HL-60 (cell line): Measurements from ENCODE around the gene NDP.

Experiments
- DNase-seq, 2 experiments: peaks; one replicate each; pipeline ENCODE4 v3.0.0-alpha.2; 2010 to 2020; ENCODE audit warnings: low read depth in 1 of 2, low spot score in 1 of 2
- H3K27ac ChIP-seq: fragments of 250-450 bp; sonication (Bioruptor Pico); replicated peaks from 2 replicates; pipeline ENCODE4 v1.5.1; 2020; ENCODE audit warnings: mild to moderate bottlenecking, moderate library complexity
- H3K27me3 ChIP-seq: fragments of 250-450 bp; sonication (Bioruptor Pico); 2 replicates; pipeline ENCODE4 v1.5.1; 2021; ENCODE audit warnings: mild to moderate bottlenecking, moderate library complexity; ENCODE audit not compliant: insufficient read depth, poor library complexity, severe bottlenecking
- H3K4me3 ChIP-seq: replicated peaks from 2 replicates; pipeline ENCODE4 v1.5.1; 2011; ENCODE audit warnings: mild to moderate bottlenecking, control low read depth, low read length; ENCODE audit not compliant: insufficient read depth
- GABPA ChIP-seq: IDR thresholded peaks from 2 replicates; pipeline ENCODE4 v1.6.1; 2012; ENCODE audit warnings: low read depth
- POLR2AphosphoS5 ChIP-seq: IDR thresholded peaks from 2 replicates; pipeline ENCODE4 v1.6.1; 2012; ENCODE audit warnings: low read depth
- REST ChIP-seq: IDR thresholded peaks from 2 replicates; pipeline ENCODE4 v1.6.1; 2012; ENCODE audit warnings: low read depth; ENCODE audit not compliant: insufficient replicate concordance
- SPI1 ChIP-seq: IDR thresholded peaks from 2 replicates; pipeline ENCODE4 v1.6.1; 2012; ENCODE audit warnings: low read depth, mild to moderate bottlenecking, borderline replicate concordance
- TF ChIP-seq, protein P1 (sequence below): IDR thresholded peaks from one replicate; pipeline ENCODE4 v1.5.1; 2011; ENCODE audit warnings: low read length, control low read depth, inconsistent platforms; ENCODE audit not compliant: insufficient read depth

Gene NDP

DNA sequence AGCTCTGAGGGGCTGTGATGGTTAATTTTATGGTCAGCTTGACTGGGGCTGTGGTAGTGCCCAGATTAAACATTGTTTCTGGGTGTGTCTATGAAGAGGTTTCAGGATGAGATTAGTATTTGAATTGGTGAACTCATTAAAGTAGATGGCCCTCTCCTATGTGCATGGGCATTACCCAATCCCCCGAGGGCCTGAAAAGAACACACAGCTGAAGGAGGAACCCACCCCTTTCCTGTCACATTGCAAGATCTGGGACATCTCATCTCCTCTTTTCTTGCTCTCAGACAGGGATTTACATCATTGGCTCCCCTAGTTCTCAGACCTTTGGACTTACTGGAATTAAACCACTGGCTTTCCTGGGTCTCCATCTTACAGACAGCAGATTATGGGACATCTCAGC lies 29.4 kb upstream of the NDP start:
- no peak for TF ChIP-seq GABPA
- TF ChIP-seq, protein P1, sequence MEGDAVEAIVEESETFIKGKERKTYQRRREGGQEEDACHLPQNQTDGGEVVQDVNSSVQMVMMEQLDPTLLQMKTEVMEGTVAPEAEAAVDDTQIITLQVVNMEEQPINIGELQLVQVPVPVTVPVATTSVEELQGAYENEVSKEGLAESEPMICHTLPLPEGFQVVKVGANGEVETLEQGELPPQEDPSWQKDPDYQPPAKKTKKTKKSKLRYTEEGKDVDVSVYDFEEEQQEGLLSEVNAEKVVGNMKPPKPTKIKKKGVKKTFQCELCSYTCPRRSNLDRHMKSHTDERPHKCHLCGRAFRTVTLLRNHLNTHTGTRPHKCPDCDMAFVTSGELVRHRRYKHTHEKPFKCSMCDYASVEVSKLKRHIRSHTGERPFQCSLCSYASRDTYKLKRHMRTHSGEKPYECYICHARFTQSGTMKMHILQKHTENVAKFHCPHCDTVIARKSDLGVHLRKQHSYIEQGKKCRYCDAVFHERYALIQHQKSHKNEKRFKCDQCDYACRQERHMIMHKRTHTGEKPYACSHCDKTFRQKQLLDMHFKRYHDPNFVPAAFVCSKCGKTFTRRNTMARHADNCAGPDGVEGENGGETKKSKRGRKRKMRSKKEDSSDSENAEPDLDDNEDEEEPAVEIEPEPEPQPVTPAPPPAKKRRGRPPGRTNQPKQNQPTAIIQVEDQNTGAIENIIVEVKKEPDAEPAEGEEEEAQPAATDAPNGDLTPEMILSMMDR: no peak
- Histone ChIP-seq H3K27ac (no peak overlapping the region), H3K27me3 (no peaks in the 10 kb centered on the region), H3K4me3 (no peak overlapping the region)
- DNase-seq: no peak

DNA sequence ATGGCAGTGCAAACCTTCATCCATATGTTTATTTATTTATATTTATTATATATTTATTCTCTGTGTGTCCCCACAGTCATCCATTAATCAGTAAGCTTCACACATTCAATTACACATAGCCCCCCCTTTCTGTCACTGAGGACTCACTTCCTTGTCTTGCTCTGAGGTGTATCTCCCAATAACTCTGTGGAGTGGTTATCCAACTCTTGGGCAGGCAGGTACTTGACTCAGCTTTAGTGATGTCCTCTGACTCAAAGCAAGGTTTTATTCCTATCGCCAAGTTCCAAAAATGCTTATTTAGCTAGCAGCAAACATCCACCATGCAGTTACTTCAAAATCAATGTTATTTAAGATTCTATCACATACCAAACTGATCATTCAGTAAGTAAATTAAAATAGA lies 25.2 kb upstream of the NDP start:
- DNase-seq: no peak
- no peak for TF ChIP-seq SPI1
- TF ChIP-seq, protein P1: no peak
- TF ChIP-seq REST: no peak
- no peak for TF ChIP-seq POLR2AphosphoS5
- TF ChIP-seq GABPA: no peak
- no peak overlapping the region for H3K27ac ChIP-seq
- H3K4me3 ChIP-seq: no peak overlapping the region
- H3K27me3 ChIP-seq: no peaks in the 10 kb centered on the region

- no peak overlapping the region for H3K4me3 ChIP-seq
- TF ChIP-seq, protein P1: no peak
- TF ChIP-seq POLR2AphosphoS5 (no peak), REST (no peak), GABPA (no peak), SPI1 (no peak)
- DNase-seq: no peak
Measured at GRCh38 chrX:43996491-43996890, 23.3 kb upstream of the NDP start.

DNA sequence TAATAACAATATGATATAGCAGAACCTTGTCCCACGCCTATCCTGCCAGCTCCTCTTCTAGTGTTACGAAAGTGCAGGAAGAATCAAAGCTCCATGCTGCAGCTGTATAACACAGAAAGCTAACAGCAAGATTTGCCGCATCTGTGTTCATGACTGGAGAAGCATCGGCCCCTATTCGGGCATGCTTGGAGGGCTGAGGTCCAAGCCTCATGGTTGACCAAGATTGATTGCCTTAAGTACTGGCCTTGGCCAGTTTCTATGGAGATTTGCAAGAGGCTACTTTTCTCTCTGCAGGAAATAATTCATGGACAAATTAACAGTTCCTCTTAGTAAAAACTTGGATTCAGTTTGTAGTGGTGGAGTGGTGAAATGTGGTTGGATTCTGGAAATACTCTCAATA lies 12.9 kb upstream of the NDP start:
- no peak for DNase-seq
- H3K4me3 ChIP-seq: no peak overlapping the region
- no peaks in the 10 kb centered on the region for H3K27me3 ChIP-seq
- H3K27ac ChIP-seq: no peak overlapping the region
- TF ChIP-seq REST: no peak
- no peak for TF ChIP-seq GABPA
- no peak for TF ChIP-seq SPI1
- TF ChIP-seq POLR2AphosphoS5: no peak
- TF ChIP-seq, protein P1: no peak

More at GRCh38 chrX:43996491-43996890, 23.3 kb upstream of the NDP start:
- Histone ChIP-seq H3K27me3 (no peaks in the 10 kb centered on the region), H3K27ac (no peak overlapping the region)
